SH-SY5Y (cell line): ENCODE data around the gene PPHLN1.

Source experiments
- GATA2 ChIP-seq: IDR thresholded peaks from 2 replicates; pipeline ENCODE4 v1.6.1; 2011; ENCODE audit warnings: mild to moderate bottlenecking, low read depth, low read length
- GATA3 ChIP-seq: IDR thresholded peaks from 2 replicates; pipeline ENCODE4 v1.6.1; 2011; ENCODE audit warnings: low read depth, mild to moderate bottlenecking, low read length, moderate library complexity

DNA sequence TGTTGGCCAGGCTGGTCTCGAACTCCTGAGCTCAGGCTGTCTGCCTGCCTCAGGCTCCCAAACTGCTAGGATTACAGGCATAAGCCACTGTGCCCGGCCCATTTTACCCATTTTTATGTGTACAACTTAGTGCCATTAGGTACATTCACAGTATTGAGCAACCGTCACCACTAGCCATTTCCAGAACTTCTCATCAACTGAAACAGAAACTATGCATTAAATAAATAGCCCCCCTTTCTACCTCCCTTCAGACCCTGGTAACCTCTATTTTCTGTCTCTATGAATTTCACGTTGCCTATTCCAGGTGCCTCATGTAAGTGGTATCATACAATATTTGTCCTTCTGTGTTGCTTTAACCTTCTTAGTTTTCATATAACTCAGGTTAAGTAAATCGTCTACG, 16.0 kb upstream of the PPHLN1 start:
- TF ChIP-seq GATA2 (no peak), GATA3 (no peak)
